OCI-LY3 (cell line): ENCODE results near the gene BOC.

ENCODE experiments used
- EZH2phosphoT487 ChIP-seq: fragments of 200-600 bp; shearing (Covaris generic); IDR thresholded peaks from 2 replicates; pipeline ENCODE4 v1.6.1; 2018; ENCODE audit warnings: antibody characterized with exemption, mixed run types, low read depth
- TF ChIP-seq, protein P1 (sequence below): fragments of 200-600, 300-600 bp; sonication (generic); IDR thresholded peaks from 2 replicates; pipeline ENCODE4 v1.5.1; 2014; ENCODE audit warnings: antibody characterized with exemption, low read length, low read depth

DNA sequence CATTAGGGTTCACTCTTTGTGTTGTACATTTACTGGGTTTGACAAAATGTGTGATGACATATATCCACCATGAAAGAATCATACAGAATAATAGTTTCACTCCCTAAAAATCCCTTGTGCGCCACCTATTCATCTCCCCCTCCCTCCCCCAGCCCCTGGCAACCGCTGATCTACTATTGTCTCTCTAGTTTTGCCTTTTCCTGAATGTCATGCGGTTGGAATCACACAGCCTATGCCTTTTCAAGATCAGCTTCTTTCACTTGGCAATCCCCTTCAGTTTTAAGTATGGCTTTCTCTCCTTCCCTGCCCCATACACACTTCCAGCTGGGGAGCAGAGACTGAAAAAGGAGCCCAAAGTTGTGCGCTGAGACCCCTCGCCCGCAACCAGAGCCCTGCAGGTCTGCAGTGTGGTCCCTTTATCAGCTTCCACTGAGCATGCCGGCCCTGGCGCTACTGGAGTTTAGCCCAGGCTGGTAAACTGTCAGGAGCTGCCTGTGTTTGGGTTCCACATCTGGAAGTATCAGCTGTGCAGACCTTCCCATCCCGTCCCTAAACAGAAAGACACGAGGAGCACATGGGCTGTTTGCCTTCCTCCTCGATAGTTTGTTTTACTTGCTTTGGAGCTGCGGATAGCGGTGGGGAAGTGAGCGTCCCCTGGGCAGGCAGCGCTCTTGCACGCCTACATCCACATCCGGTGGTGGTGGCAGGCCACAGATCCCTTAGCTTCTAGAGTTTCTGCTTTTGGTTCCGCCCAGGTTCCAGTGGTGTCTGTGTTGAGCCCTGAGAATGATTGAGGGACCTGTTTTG, 12.3 kb downstream of the BOC start:
- TF ChIP-seq, protein P1, sequence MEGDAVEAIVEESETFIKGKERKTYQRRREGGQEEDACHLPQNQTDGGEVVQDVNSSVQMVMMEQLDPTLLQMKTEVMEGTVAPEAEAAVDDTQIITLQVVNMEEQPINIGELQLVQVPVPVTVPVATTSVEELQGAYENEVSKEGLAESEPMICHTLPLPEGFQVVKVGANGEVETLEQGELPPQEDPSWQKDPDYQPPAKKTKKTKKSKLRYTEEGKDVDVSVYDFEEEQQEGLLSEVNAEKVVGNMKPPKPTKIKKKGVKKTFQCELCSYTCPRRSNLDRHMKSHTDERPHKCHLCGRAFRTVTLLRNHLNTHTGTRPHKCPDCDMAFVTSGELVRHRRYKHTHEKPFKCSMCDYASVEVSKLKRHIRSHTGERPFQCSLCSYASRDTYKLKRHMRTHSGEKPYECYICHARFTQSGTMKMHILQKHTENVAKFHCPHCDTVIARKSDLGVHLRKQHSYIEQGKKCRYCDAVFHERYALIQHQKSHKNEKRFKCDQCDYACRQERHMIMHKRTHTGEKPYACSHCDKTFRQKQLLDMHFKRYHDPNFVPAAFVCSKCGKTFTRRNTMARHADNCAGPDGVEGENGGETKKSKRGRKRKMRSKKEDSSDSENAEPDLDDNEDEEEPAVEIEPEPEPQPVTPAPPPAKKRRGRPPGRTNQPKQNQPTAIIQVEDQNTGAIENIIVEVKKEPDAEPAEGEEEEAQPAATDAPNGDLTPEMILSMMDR, result no peak
- TF ChIP-seq EZH2phosphoT487, result no peak
